ENCODE measurements around the gene ACAD11. TPM values are rescaled to one million over a fixed set of nuclear protein-coding genes. Genes with fewer than 3 reads are reported as not detected.
A peak's percentile ranks its signal among the peaks of the same experiment; 100 is the strongest.

ACAD11 gene
- total RNA-seq, 1 experiment from 2014 or later: 15.6 TPM

DNA sequence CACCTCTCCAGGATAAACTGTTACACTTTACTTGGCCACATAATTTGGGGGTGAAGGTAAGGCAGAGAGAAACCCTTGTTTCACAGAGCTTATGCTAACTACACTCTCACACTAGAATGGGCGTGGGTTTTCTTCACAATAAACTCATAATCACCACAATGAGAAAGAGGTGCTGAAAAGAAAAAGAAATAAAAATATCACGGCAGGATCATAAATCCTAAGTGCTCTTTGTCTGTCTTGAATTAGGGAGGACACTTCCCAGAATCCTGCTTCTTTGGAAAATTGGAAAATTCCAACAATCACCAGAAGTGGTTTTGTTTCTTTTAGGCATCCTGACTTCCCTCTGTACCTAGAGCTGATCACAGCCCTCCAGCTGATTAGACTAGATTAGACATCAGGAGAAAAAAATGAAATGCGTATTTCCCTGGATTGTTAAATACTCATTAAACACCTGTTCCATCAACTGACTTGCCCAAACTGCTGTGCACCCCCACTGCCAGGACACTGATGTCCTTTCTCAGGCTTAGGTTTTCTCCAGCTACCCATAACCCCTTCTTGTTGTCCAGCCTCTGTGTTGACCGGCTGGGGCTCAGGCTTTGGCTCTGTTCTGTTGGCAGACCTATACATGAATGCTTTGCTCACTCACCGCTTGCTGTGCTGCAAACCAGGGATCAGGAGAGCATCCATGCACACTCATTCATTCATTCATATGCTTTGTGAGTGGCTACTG, 104.1 kb downstream of the ACAD11 start:
- no CpG with 5 or more reads among the region's 5 CpGs for WGBS (ENCODE audit: extremely low coverage, insufficient read length, low lambda C conversion rate)
- Histone ChIP-seq H2BK12ac (ENCODE audit: insufficient read length, low read depth, low read length) (no peak overlapping the region), H4K91ac (ENCODE audit: insufficient read length, low read depth, low read length) (no peak overlapping the region), H2AK5ac (ENCODE audit: insufficient read length, low read length) (no peak overlapping the region), H3K4me1 (ENCODE audit: insufficient read depth, low read length) (peaks cover 8% of the 10 kb centered on the region; the same call in 1 of the 2 replicates), H3T11ph (ENCODE audit: low read length) (no peak overlapping the region), H2BK20ac (ENCODE audit: low read depth, low read length, poor library complexity, severe bottlenecking) (no peak overlapping the region), H3K79me1 (ENCODE audit: insufficient read depth, low read depth, low read length, poor library complexity, severe bottlenecking) (no peaks in the 10 kb centered on the region), H2AFZ (ENCODE audit: low read length) (no peak overlapping the region), H2BK120ac (ENCODE audit: low read depth, low read length, poor library complexity, severe bottlenecking) (no peak overlapping the region), H3K79me2 (ENCODE audit: insufficient read depth, low read length) (no peaks in the 10 kb centered on the region), H3K9me3 (ENCODE audit: control insufficient read depth, low read depth, low read length) (no peaks in the 10 kb centered on the region), H3K4me2 (ENCODE audit: insufficient read depth, insufficient read length, low read length) (no peak overlapping the region), H4K8ac (replicated peaks; ENCODE audit: insufficient read length, low read depth, low read length) (no peak overlapping the region), H4K5ac (ENCODE audit: insufficient read length, low read depth, low read length) (no peak overlapping the region), H2BK15ac (ENCODE audit: low read depth, low read length) (no peak overlapping the region), H3K14ac (ENCODE audit: insufficient read depth, low read length) (no peak overlapping the region), H3K18ac (ENCODE audit: insufficient read length, low read depth, low read length) (no peak overlapping the region), H3K4ac (ENCODE audit: low read depth, low read length) (no peak overlapping the region), H3K27me3 (ENCODE audit: insufficient read depth, low read length) (no peaks in the 10 kb centered on the region), H3K27ac (ENCODE audit: insufficient read length, low read depth, low read length) (no peak overlapping the region), H4K20me1 (ENCODE audit: control insufficient read depth, insufficient read depth, insufficient read length) (no peaks in the 10 kb centered on the region), H3K23ac (ENCODE audit: insufficient read length, low read depth, low read length) (no peak overlapping the region), H2BK5ac (ENCODE audit: insufficient read length, low read length) (no peak overlapping the region), H3K56ac (ENCODE audit: insufficient read length, low read depth, low read length) (no peak overlapping the region), H3K23me2 (ENCODE audit: insufficient read length, low read depth, low read length, poor library complexity, severe bottlenecking) (no peaks in the 10 kb centered on the region), H3K9ac (ENCODE audit: extremely low read depth, insufficient read length, low read length) (no peak overlapping the region)
- Mint-ChIP-seq H3K36me3 (ENCODE audit: insufficient read depth in 1 of 3, low read depth in 3 of 3) (peaks cover 0 to 5% (median 0%) of the 10 kb centered on the region in 3 experiments; a peak in 2 of 7 replicates), H3K4me3 (no peak overlapping the region), H3K27me3 (ENCODE audit: low read depth) (no peaks in the 10 kb centered on the region), H3K4me1 (peaks cover 21 to 30% of the 10 kb centered on the region in 2 experiments), H3K27ac (peak overlapping the region in 1 of 3 experiments; percentile 26; a peak in 3 of 7 replicates), H3K9me3 (no peaks in the 10 kb centered on the region)
- no peak for DNase-seq
- TF ChIP-seq, protein P1, sequence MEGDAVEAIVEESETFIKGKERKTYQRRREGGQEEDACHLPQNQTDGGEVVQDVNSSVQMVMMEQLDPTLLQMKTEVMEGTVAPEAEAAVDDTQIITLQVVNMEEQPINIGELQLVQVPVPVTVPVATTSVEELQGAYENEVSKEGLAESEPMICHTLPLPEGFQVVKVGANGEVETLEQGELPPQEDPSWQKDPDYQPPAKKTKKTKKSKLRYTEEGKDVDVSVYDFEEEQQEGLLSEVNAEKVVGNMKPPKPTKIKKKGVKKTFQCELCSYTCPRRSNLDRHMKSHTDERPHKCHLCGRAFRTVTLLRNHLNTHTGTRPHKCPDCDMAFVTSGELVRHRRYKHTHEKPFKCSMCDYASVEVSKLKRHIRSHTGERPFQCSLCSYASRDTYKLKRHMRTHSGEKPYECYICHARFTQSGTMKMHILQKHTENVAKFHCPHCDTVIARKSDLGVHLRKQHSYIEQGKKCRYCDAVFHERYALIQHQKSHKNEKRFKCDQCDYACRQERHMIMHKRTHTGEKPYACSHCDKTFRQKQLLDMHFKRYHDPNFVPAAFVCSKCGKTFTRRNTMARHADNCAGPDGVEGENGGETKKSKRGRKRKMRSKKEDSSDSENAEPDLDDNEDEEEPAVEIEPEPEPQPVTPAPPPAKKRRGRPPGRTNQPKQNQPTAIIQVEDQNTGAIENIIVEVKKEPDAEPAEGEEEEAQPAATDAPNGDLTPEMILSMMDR (conservative IDR thresholded peaks at IDR 0.05): no peak
